HEK293 (cell line): ENCODE measurements around the gene TSACC.
A peak's percentile ranks its signal among the peaks of the same experiment; 100 is the strongest.

Source experiments
- CTCF ChIA-PET: fragments of 350-600 bp; formaldehyde crosslinking; extraction: SDS; loops from one replicate; lab custom pipeline; 2021; ENCODE audit warnings: antibody characterized with exemption; lab: Yijun Ruan, JAX
- POLR2A ChIA-PET: fragments of 300-600 bp; formaldehyde crosslinking; extraction: SDS; loops from one replicate; lab custom pipeline; 2020; ENCODE audit warnings: antibody characterized with exemption, inconsistent platforms; lab: Yijun Ruan, JAX
- H3K27ac ChIP-seq: fragments of 200-500 bp; sonication (Bioruptor generic); 2 replicates; pipeline ENCODE4 v1.5.1; 2014; ENCODE audit warnings: low read depth, low read length, control low read depth, inconsistent platforms; ENCODE audit errors: extremely low read depth
- H3K36me3 ChIP-seq, 2 experiments: fragments of 200-500 bp in 1 of 2; sonication (Bioruptor generic) in 1 of 2; 1 replicate in 1 of 2; 2 replicates in 1 of 2; pipeline ENCODE4 v1.5.1; 2014 to 2017; ENCODE audit warnings: inconsistent platforms in 2 of 2, low read length in 2 of 2; ENCODE audit not compliant: control insufficient read depth in 2 of 2, insufficient read depth in 1 of 2
- H3K4me1 ChIP-seq: fragments of 200-500 bp; sonication (Bioruptor generic); 2 replicates; pipeline ENCODE4 v1.5.1; 2014; ENCODE audit warnings: mild to moderate bottlenecking, low read length, inconsistent platforms; ENCODE audit not compliant: control insufficient read depth, insufficient read depth
- H3K4me3 ChIP-seq: 2 replicates; pipeline ENCODE4 v1.5.1; 2011; ENCODE audit warnings: low read depth, mild to moderate bottlenecking, control low read depth, low read length, moderate library complexity
- H3K9me3 ChIP-seq: fragments of 200-500 bp; sonication (Bioruptor generic); 2 replicates; pipeline ENCODE4 v1.5.1; 2014; ENCODE audit warnings: low read depth, low read length, inconsistent platforms; ENCODE audit not compliant: control insufficient read depth, insufficient read depth
- CTCF ChIP-seq: fragments of 450-650 bp; formaldehyde crosslinking; IDR thresholded peaks from 2 replicates; pipeline ENCODE4 v1.5.1; 2016; ENCODE audit warnings: missing biosample characterization, missing genetic modification characterization
- GLIS1 ChIP-seq: fragments of 450-650 bp; formaldehyde crosslinking; IDR thresholded peaks from 2 replicates; pipeline ENCODE4 v1.5.1; 2016; ENCODE audit warnings: missing biosample characterization, missing genetic modification characterization
- GLIS2 ChIP-seq: fragments of 450-650 bp; formaldehyde crosslinking; IDR thresholded peaks from 2 replicates; pipeline ENCODE4 v1.5.1; 2016; ENCODE audit warnings: missing biosample characterization, missing genetic modification characterization
- KLF7 ChIP-seq: fragments of 450-650 bp; formaldehyde crosslinking; IDR thresholded peaks from 2 replicates; pipeline ENCODE4 v1.5.1; 2016; ENCODE audit warnings: missing biosample characterization, missing genetic modification characterization, borderline replicate concordance
- MEIS1 ChIP-seq: sonication (generic); formaldehyde crosslinking; IDR thresholded peaks from 2 replicates; pipeline ENCODE4 v1.8.1; 2022; ENCODE audit warnings: missing genetic modification reagents, mild to moderate bottlenecking, borderline replicate concordance
- MYNN ChIP-seq: fragments of 450-650 bp; formaldehyde crosslinking; IDR thresholded peaks from 2 replicates; pipeline ENCODE4 v1.5.1; 2016; ENCODE audit warnings: missing biosample characterization, missing genetic modification characterization, borderline replicate concordance
- MZF1 ChIP-seq: fragments of 450-650 bp; formaldehyde crosslinking; IDR thresholded peaks from 2 replicates; pipeline ENCODE4 v1.5.1; 2017; ENCODE audit warnings: missing biosample characterization, missing genetic modification characterization, borderline replicate concordance
- PRDM10 ChIP-seq: fragments of 450-650 bp; formaldehyde crosslinking; IDR thresholded peaks from 2 replicates; pipeline ENCODE4 v1.5.1; 2016; ENCODE audit warnings: missing biosample characterization, missing genetic modification characterization
- SALL2 ChIP-seq: fragments of 450-650 bp; formaldehyde crosslinking; IDR thresholded peaks from 2 replicates; pipeline ENCODE4 v1.5.0; 2017; ENCODE audit warnings: missing biosample characterization, mild to moderate bottlenecking, missing genetic modification characterization, borderline replicate concordance
- TCF7L2 ChIP-seq: IDR thresholded peaks from 2 replicates; pipeline ENCODE4 v1.6.1; 2011; ENCODE audit warnings: low read depth, mild to moderate bottlenecking, inconsistent platforms, low read length, moderate library complexity, borderline replicate concordance
- ZNF2 ChIP-seq: fragments of 450-650 bp; formaldehyde crosslinking; IDR thresholded peaks from 2 replicates; pipeline ENCODE4 v1.5.1; 2016; ENCODE audit warnings: missing biosample characterization, missing genetic modification characterization
- ZNF335 ChIP-seq: fragments of 450-650 bp; formaldehyde crosslinking; conservative IDR thresholded peaks from 2 replicates; pipeline ENCODE4 v1.5.1; 2016; ENCODE audit warnings: missing biosample characterization, missing genetic modification characterization
- ZNF398 ChIP-seq: fragments of 450-650 bp; formaldehyde crosslinking; IDR thresholded peaks from 2 replicates; pipeline ENCODE4 v1.5.1; 2017; ENCODE audit warnings: missing biosample characterization, missing genetic modification characterization
- ZNF514 ChIP-seq: fragments of 450-650 bp; formaldehyde crosslinking; IDR thresholded peaks from 2 replicates; pipeline ENCODE4 v1.5.1; 2016; ENCODE audit warnings: missing biosample characterization, missing genetic modification characterization
- ZNF549 ChIP-seq: fragments of 450-650 bp; IDR thresholded peaks from 2 replicates; pipeline ENCODE4 v1.5.1; 2018; ENCODE audit warnings: missing biosample characterization, missing genetic modification characterization, mild to moderate bottlenecking, inconsistent platforms, moderate library complexity
- ZNF654 ChIP-seq: fragments of 450-650 bp; formaldehyde crosslinking; IDR thresholded peaks from 2 replicates; pipeline ENCODE4 v1.5.1; 2016; ENCODE audit warnings: low read depth, missing biosample characterization, missing genetic modification characterization
- ZNF664 ChIP-seq: fragments of 450-650 bp; formaldehyde crosslinking; IDR thresholded peaks from 2 replicates; pipeline ENCODE4 v1.5.1; 2016; ENCODE audit warnings: missing biosample characterization, missing genetic modification characterization
- ZNF677 ChIP-seq: fragments of 450-650 bp; IDR thresholded peaks from 2 replicates; pipeline ENCODE4 v1.5.0; 2018; ENCODE audit warnings: missing biosample characterization, mild to moderate bottlenecking, missing genetic modification characterization, moderate library complexity
- ZNF747 ChIP-seq: fragments of 450-650 bp; formaldehyde crosslinking; IDR thresholded peaks from 2 replicates; pipeline ENCODE4 v1.5.1; 2016; ENCODE audit warnings: missing biosample characterization, missing genetic modification characterization
- ZNF791 ChIP-seq: fragments of 450-650 bp; formaldehyde crosslinking; IDR thresholded peaks from 2 replicates; pipeline ENCODE4 v1.5.1; 2016; ENCODE audit warnings: missing biosample characterization, missing genetic modification characterization
- ZSCAN30 ChIP-seq: fragments of 450-650 bp; IDR thresholded peaks from 2 replicates; pipeline ENCODE4 v1.5.1; 2018; ENCODE audit warnings: missing biosample characterization, mild to moderate bottlenecking, missing genetic modification characterization, moderate library complexity

The TSACC gene

GRCh38 chr1:156383023-156383422 lies 44.7 kb downstream of the TSACC start:
- POLR2A ChIA-PET = no interaction called here
- TF ChIP-seq GLIS2 (tag by site-specific recombination) = peak; percentile 88
- TF ChIP-seq ZNF2 (tag by site-specific recombination) = peak; percentile 67; the same call in 1 of the 2 replicates
- TF ChIP-seq CTCF (tag by site-specific recombination) = peak; percentile 83
- peak; percentile 78 for TF ChIP-seq ZNF654
- no peak for TF ChIP-seq ZNF549 (tag by site-specific recombination)
- peak; percentile 32; the same call in 1 of the 2 replicates for TF ChIP-seq GLIS1 (tag by site-specific recombination)
- TF ChIP-seq SALL2 (tag by site-specific recombination) = no peak
- TF ChIP-seq ZSCAN30 (tag by site-specific recombination) = peak; percentile 29; the same call in 1 of the 2 replicates
- TF ChIP-seq MZF1 (tag by site-specific recombination) = peak; percentile 49; the same call in 1 of the 2 replicates
- TF ChIP-seq ZNF335 (tag by site-specific recombination) = 0 out of 2 replicates have a peak, but pooled peaks have one; percentile 8
- Histone ChIP-seq H3K9me3 (no peaks in the 10 kb centered on the region), H3K27ac (no peak overlapping the region), H3K4me1 (no peaks in the 10 kb centered on the region), H3K36me3 (no peaks in the 10 kb centered on the region), H3K4me3 (no peak overlapping the region)
- CTCF ChIA-PET = interaction anchor here (0.6 to 17.5 kb wide), 12 partner anchors 18 to 211 kb away, joined by 3 to 439 read pairs (median 5); no protein-coding TSS in a partner anchor

GRCh38 chr1:156384007-156384406 lies 45.7 kb downstream of the TSACC start:
- TF ChIP-seq MEIS1 (no peak), KLF7 (no peak), ZNF664 (tag by site-specific recombination) (peak; percentile 78), ZNF514 (tag by site-specific recombination) (no peak)
- no peaks in the 10 kb centered on the region for H3K4me1 ChIP-seq
- CTCF ChIA-PET = interaction anchor here (0.7 to 17.5 kb wide), 9 partner anchors 10 to 1159 kb away, joined by 3 to 439 read pairs (median 3); no protein-coding TSS in a partner anchor
- POLR2A ChIA-PET = no interaction called here
- no peak overlapping the region for H3K27ac ChIP-seq
- H3K36me3 ChIP-seq = no peaks in the 10 kb centered on the region
- no peak overlapping the region for H3K4me3 ChIP-seq
- H3K9me3 ChIP-seq = no peaks in the 10 kb centered on the region

- H3K4me3 ChIP-seq = no peak overlapping the region
- no peaks in the 10 kb centered on the region for H3K4me1 ChIP-seq
- CTCF ChIA-PET = interaction anchor here (0.6 to 17.5 kb wide), 15 partner anchors 9 to 227 kb away, joined by 3 to 439 read pairs (median 5); no protein-coding TSS in a partner anchor
- no peaks in the 10 kb centered on the region for H3K9me3 ChIP-seq
- H3K27ac ChIP-seq = no peak overlapping the region
- H3K36me3 ChIP-seq = no peaks in the 10 kb centered on the region
- POLR2A ChIA-PET = no interaction called here
- TF ChIP-seq ZNF398 (tag by site-specific recombination) (no peak), PRDM10 (tag by site-specific recombination) (no peak), ZNF677 (tag by site-specific recombination) (peak; percentile 51; the same call in 1 of the 2 replicates), ZNF747 (tag by site-specific recombination) (no peak), MYNN (tag by site-specific recombination) (no peak), ZNF791 (tag by site-specific recombination) (no peak), TCF7L2 (no peak)
These were observed 46.3 kb downstream of the TSACC start for GRCh38 chr1:156384658-156385057.
